ENCODE measurements around the gene ITGB1BP1. TPM values are rescaled to one million over a fixed set of nuclear protein-coding genes. Genes with fewer than 3 reads are reported as not detected.

The ITGB1BP1 gene
- total RNA-seq, 4 donors from 2014 or later = 21.4 to 28.0 (median 26.4) TPM

DNA sequence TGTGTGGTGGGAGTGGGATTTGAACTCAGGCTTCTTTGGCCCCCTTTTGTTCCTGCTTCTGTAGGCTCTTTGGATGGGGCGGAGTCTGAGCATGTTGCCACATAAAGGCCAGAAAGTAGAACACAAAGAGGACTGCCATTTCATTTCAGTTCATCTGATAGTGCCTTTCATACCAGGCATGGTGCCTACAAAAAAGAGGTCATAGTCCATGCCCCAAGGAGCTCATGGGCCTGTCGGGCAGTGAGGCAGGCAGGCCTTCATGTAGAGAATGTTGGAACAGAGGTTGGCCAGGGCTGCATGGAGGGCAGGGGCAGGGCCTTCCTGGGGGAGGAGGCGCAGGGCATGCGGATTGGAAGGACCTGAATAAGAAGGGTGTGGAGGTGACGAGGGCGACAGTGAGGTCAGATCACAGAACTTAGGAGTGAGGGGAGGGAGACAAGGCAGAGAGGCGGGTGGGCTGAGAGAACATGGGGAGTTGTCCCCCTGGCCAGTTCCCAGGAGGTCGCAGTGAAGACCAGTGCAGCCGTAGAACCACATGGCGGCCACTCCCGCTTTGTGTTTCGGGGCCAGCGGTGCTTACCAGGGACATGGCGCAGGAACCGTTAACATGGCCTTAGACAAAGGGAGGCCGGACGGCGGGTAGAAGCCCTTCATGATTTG, 49.1 kb downstream of the ITGB1BP1 start:
- Histone ChIP-seq H3K27ac (no peak overlapping the region), H3K4me1 (peaks cover 3 to 6% of the 10 kb centered on the region in 2 donors), H3K36me3 (no peaks in the 10 kb centered on the region), H3K4me3 (no peak overlapping the region), H3K27me3 (no peaks in the 10 kb centered on the region), H3K9me3 (no peaks in the 10 kb centered on the region)
- intact Hi-C loops (cut with DNase I; ENCODE audit: low total_unique reads) (loop anchor here (5.0 kb wide), 1 partner anchor 232 kb away; no protein-coding TSS in a partner anchor), in situ Hi-C loops (cut with MboI; ENCODE audit: low sequenced_read_pairs in 4 of 4) (no loop called here)
- TF ChIP-seq, protein P1, sequence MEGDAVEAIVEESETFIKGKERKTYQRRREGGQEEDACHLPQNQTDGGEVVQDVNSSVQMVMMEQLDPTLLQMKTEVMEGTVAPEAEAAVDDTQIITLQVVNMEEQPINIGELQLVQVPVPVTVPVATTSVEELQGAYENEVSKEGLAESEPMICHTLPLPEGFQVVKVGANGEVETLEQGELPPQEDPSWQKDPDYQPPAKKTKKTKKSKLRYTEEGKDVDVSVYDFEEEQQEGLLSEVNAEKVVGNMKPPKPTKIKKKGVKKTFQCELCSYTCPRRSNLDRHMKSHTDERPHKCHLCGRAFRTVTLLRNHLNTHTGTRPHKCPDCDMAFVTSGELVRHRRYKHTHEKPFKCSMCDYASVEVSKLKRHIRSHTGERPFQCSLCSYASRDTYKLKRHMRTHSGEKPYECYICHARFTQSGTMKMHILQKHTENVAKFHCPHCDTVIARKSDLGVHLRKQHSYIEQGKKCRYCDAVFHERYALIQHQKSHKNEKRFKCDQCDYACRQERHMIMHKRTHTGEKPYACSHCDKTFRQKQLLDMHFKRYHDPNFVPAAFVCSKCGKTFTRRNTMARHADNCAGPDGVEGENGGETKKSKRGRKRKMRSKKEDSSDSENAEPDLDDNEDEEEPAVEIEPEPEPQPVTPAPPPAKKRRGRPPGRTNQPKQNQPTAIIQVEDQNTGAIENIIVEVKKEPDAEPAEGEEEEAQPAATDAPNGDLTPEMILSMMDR (IDR thresholded peaks at IDR 0.05 in 4 of 5, conservative IDR thresholded peaks at IDR 0.05 in 1 of 5) = no peak
- TF ChIP-seq POLR2A (IDR thresholded peaks at IDR 0.05) = no peak
- no peak for ATAC-seq
- no peak for DNase-seq

DNA sequence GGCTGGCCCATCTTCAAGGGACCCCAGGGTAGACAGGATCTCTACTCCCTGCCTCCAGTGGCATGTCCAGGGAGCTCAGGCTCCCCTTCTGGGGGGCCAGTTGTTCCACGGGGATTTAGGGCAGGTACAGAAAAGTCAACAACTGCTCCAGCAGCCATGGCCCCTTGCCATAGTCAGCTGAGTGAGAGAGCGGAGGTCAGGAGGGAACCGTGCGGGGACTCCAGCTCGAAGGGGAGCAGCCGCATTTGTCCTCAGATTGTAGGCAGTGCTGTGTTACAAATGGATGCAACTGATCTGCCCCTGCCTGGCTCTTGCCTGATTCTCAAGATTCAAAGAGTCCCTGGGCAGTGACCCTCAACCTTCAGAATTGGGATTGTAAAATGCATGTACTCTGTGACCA, 49.9 kb downstream of the ITGB1BP1 start:
- no peaks in the 10 kb centered on the region for H3K36me3 ChIP-seq
- TF ChIP-seq POLR2A (IDR thresholded peaks at IDR 0.05) = no peak
- no peak for DNase-seq
- no peak overlapping the region for H3K4me3 ChIP-seq
- no peak overlapping the region for H3K27ac ChIP-seq
- H3K9me3 ChIP-seq = no peaks in the 10 kb centered on the region
- intact Hi-C loops (cut with DNase I; ENCODE audit: low total_unique reads) (loop anchor here (5.0 kb wide), 1 partner anchor 231 kb away; no protein-coding TSS in a partner anchor), in situ Hi-C loops (cut with MboI; ENCODE audit: low sequenced_read_pairs in 4 of 4) (no loop called here)
- H3K4me1 ChIP-seq = peaks cover 3 to 5% of the 10 kb centered on the region in 2 donors
- ATAC-seq = no peak
- no peaks in the 10 kb centered on the region for H3K27me3 ChIP-seq

DNA sequence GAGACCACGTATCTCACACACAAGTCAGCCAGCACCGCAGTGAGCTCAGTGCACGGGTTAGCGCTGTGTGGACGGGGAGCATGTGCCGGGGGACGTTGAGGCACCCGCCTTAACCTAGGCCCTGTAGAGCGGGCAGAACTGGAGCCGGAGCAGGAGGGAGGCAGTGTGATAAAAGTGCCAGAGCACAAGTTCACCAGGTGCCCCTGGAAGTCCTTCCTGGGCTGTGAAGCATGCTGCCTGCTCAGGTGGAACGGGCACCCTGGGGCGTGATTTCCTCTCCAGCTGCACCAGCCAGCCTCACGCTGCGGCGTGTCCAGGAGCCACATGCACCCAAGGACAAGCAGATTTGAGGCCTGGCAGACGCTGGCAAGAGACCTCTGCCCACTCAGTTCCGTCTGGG, 50.3 kb downstream of the ITGB1BP1 start:
- Histone ChIP-seq H3K27me3 (no peaks in the 10 kb centered on the region), H3K9me3 (no peaks in the 10 kb centered on the region), H3K4me3 (no peak overlapping the region), H3K4me1 (peaks cover 2 to 5% of the 10 kb centered on the region in 2 donors), H3K27ac (no peak overlapping the region), H3K36me3 (no peaks in the 10 kb centered on the region)
- intact Hi-C loops (cut with DNase I; ENCODE audit: low total_unique reads) (loop anchor here (5.0 kb wide), 1 partner anchor 231 kb away; no protein-coding TSS in a partner anchor), in situ Hi-C loops (cut with MboI; ENCODE audit: low sequenced_read_pairs in 4 of 4) (no loop called here)
- no peak for ATAC-seq
- TF ChIP-seq, protein P1 (IDR thresholded peaks at IDR 0.05 in 4 of 5, conservative IDR thresholded peaks at IDR 0.05 in 1 of 5) = no peak
- TF ChIP-seq POLR2A (IDR thresholded peaks at IDR 0.05) = no peak
- no peak for DNase-seq

DNA sequence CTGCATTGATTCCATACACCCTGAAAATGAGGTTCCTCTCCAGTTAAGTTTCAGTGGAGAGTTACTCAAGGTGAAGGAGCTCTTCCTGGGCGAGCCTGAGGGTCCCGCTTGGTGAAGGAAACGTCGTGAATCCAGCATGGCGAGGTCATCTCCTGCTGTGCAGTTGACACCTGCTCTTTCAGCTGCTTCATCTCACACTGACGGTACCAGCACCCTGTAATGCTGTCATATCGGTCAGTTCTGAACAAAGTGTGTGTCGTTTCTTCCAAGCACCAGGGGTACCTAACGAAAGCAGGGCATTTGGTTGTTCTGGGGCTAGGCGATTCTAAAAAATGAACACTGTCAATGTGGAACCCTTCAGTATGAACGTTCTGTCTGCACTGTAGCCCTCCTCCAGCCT, 52.6 kb downstream of the ITGB1BP1 start:
- ATAC-seq (no peak), DNase-seq (no peak)
- TF ChIP-seq, protein P1 (IDR thresholded peaks at IDR 0.05 in 4 of 5, conservative IDR thresholded peaks at IDR 0.05 in 1 of 5) = no peak
- TF ChIP-seq POLR2A (IDR thresholded peaks at IDR 0.05) = no peak
- Histone ChIP-seq H3K4me3 (no peak overlapping the region), H3K4me1 (no peaks in the 10 kb centered on the region), H3K36me3 (no peaks in the 10 kb centered on the region), H3K9me3 (no peaks in the 10 kb centered on the region), H3K27me3 (no peaks in the 10 kb centered on the region), H3K27ac (no peak overlapping the region)
- intact Hi-C loops (cut with DNase I; ENCODE audit: low total_unique reads) (loop anchor here (5.0 kb wide), 1 partner anchor 228 kb away; no protein-coding TSS in a partner anchor), in situ Hi-C loops (cut with MboI; ENCODE audit: low sequenced_read_pairs in 4 of 4) (no loop called here)

DNA sequence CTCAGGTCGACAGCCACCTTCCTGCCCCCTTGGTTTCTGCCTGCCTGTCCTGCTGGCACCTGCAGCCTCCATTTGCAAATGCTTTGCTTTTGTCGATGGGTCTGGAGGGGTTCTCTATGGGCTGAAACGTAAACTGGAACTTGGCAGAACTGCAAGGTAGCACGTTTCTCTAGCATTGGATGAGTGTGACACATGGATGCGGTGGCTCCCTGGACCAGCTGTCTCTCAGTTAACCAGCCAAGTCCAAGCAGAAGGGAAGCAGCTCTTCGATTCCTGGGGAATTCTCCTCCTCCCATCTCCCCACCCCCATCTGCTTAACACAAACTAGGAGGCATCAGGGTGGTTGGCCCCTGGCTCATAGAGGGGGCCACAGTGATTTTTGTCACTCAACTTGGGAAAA, 57.3 kb downstream of the ITGB1BP1 start:
- intact Hi-C loops (cut with DNase I; ENCODE audit: low total_unique reads) (no loop called here), in situ Hi-C loops (cut with MboI; ENCODE audit: low sequenced_read_pairs in 4 of 4) (no loop called here)
- no peak overlapping the region for H3K27ac ChIP-seq
- DNase-seq (no peak), ATAC-seq (no peak)
- H3K9me3 ChIP-seq = no peaks in the 10 kb centered on the region
- no peak overlapping the region for H3K4me3 ChIP-seq
- TF ChIP-seq, protein P1 (IDR thresholded peaks at IDR 0.05 in 4 of 5, conservative IDR thresholded peaks at IDR 0.05 in 1 of 5) = no peak
- TF ChIP-seq POLR2A (IDR thresholded peaks at IDR 0.05) = no peak
- no peaks in the 10 kb centered on the region for H3K36me3 ChIP-seq
- no peaks in the 10 kb centered on the region for H3K4me1 ChIP-seq
- H3K27me3 ChIP-seq = no peaks in the 10 kb centered on the region

Measured in gastrocnemius medialis (tissue), 4 donors.